GM21526 (cell line): ENCODE data around the gene PLTP.
A peak's percentile ranks its signal among the peaks of the same experiment; 100 is the strongest.

Source experiments
- ATAC-seq: cut with Tn5 transposase; IDR thresholded peaks from one replicate; pipeline ENCODE4 v1.9.1; 2021; ENCODE audit warnings: moderate library complexity; ENCODE audit not compliant: unreplicated experiment, low FRiP score

Gene PLTP

GRCh38 chr20:45921337-45922189 lies 9.6 kb upstream of the PLTP start:
- ATAC-seq = no peak

DNA sequence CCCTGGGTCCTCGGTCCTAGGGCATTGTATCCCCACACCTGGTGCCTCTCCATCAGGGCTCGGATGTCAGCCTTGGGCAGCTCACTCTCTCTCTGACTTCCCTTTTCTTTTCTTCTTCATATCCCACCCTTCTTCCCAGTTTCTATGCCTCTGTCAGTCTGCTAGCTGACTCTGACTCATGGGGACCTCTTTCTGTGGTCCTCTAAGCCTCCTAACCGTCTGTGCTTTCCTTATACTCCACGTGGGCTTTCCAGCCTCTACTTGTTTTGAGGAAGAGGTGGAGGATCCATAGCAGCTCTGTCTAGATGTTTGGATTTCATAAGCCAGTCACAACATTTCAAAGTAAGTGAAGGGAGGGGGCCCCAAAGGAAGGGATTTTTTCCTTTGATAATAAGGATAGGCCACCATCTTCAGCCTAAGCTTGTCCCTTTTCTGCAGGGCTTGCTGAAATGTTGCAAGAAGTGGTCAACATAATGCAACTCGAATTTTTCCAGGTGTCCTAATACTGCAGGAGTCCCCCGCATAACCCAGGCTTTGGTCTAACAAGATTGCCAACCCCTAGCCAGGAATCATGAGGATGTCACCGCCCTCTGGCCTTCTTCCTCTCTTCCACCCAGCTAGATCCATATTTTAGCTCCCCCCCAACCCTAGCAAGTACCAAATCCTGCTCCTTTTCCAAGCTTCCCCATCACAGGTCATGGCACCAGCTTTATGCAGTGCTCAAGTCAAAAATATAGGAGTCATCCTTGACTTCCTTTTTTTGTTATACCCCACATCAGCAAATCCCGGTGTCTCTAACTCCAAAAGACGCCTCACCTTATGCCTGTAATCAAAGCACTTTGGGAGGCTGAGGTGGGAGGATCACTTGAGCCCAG lies 8.7 kb upstream of the PLTP start:
- no peak for ATAC-seq

GRCh38 chr20:45919542-45920399 lies 7.8 kb upstream of the PLTP start:
- no peak for ATAC-seq

DNA sequence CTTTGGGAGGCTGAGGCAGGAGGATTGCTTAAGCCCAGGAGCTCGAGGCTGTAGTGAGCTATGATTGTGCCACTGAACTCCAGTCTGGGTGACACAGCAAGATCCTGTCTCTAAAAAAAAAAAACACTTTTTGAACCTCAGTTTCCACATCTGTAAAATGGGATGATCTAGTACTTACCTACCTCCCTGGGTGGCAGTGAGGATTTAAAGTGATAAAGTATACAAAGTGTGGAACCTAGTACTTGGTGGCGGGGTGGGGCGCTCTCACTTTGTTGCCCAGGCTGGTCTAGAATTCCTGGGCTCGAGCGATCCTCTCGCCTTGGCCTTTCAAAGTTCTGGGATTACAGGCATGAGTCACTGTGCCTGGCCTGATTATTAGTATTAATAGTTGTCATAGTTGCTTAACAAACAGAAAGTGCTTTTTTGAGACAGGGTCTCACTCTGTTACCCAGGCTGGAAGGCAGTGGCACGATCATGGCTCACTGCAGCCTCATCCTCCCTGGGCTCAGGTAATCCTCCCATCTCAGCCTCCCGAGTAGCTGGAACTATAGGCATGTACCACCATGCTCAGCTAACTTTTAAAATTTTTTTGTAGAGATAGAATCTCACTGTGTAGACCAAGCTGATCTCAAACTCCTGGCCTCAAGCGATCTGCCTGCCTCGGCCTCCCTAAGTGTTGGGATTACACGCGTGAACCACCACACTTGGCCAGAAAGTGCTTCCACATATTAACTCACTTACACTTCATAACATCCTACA lies 7.0 kb upstream of the PLTP start:
- ATAC-seq = no peak

GRCh38 chr20:45918182-45918737 lies 6.3 kb upstream of the PLTP start:
- ATAC-seq = no peak

DNA sequence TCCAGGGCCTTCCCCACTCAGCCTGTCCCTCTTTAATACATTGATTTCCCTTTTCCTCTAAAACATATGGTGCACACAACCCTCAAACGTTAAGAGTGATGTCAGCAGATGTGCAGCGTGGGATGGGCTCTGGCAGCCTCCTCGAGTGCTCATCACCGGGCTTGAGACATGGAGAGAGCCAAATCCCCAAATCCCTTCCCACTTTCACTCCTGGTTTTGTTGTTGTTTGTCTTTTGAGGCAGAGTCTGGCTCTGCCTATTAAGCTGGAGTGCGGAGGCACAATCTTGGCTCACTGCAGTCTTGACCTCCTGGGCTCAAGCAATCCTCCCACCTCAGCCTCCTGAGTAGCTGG lies 5.8 kb upstream of the PLTP start:
- ATAC-seq = no peak

- ATAC-seq = no peak
Measured at GRCh38 chr20:45913116-45913515, 1.2 kb upstream of the PLTP start.

DNA sequence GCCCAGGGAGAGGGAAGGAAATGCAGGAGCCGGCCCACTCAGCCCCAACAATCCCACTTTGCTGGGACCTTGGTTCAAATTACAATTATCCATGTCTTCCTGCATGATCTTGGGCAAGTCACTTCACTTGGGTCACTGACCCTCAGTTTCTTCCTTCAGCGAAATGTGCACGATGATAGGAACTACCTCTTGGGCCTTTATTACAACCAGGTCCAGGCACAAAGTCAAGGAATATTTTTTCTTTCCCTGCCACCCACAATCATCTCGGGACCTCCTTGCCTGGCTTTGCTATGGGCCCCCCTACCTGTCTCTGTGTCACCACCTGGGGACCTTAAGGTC lies 358 bp upstream of the PLTP start:
- no peak for ATAC-seq

DNA sequence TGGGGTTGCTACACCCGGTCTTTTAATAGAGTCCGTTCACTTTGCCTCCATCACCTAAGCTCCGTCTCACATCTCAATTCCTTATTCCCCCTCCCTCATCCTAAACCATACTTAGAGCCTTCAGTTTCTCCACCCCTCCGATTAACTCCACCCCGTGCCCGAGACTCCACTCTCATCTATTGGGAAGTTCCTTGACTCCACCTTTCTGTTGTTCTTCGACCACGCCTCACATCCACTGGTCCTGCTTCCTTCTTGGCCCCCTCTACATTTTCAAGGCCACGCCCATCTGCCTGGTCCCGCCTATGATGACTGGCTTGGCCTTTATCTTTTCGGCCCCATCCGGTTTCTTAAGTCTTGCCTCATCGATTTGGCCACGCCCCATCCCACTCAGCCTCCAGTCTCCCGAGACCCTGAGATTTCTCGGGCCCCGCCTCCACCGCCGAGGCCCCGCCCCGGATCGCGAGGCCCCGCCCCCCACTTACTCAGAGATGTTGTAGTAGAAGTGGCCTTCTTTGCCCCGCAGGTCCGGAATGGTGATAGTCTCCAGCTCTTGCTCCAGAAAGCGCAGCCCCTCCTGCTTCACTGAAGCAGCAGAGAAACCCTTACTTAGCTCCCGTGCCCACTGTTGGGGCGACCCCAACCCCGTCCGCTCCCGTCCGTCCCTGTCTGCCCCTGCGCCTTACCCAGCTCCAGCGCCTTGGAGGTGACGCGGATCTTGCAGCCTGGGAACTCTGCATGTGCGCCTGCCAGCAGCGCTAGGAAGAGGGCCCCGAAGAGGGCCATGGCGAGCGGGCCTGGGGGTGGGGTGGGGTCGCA lies 1.1 kb downstream of the PLTP start:
- peak; percentile 87 for ATAC-seq

DNA sequence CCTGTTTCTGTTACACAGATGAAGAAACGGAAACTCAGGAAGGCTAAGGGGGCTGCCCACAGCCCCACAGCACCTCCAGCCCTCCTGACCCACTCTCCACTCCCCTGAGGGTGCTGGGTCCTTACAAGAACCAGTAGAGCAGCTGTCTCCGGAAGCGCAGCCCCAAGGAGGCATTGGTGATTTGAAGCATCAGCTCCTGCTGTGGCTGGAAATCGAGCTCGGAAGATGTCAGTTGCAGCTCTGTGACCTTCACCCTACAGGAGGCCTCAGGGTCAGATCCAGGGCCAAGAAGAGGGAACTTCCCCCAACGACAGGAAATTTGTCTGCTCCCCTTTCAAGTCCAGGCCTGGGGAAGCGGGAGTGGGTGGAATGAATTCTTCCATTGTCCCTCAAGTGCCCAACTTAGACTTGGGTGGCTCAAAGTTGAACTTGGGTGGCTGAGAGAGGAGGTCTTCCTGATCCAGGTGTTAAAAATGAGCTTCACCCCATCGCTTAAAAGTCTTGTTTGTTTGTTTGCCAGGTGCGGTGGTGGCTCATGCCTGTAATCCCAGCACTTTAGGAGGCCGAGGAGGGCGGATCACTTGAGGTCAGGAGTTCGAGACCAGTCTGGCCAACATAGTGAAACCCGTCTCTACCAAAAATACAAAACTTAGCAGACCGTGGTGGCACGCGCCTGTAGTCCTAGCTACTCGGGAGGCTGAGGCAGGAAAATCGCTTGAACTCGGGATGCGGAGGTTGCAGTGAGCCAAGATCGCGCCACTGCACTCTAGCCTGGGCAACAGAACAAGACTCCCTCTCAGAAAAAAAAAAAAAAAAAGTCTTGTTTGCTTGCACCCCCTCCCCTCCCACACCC lies 1.9 kb downstream of the PLTP start:
- no peak for ATAC-seq

DNA sequence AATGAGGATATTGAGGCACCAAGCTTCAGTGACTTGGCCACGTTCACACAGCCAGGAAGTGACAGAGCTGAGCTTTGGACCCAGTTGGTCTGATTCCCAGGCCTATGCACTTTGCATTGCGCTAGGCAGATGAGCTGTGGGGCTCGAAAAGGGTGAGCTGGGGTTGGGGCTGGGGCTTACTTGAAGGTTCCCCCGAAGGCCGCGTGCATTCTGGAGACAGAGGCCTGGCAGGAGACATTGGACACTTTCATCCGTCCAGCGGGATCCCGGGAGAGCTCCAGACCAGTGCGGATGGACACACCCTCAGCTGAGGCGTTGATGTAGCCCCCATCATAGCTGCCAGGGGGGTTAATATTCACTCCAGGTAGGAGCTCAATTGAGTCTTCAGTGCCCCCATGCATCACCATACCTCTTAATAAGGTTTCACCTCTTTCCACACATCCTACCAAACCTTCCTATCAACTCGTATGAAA lies 2.6 kb downstream of the PLTP start:
- no peak for ATAC-seq

DNA sequence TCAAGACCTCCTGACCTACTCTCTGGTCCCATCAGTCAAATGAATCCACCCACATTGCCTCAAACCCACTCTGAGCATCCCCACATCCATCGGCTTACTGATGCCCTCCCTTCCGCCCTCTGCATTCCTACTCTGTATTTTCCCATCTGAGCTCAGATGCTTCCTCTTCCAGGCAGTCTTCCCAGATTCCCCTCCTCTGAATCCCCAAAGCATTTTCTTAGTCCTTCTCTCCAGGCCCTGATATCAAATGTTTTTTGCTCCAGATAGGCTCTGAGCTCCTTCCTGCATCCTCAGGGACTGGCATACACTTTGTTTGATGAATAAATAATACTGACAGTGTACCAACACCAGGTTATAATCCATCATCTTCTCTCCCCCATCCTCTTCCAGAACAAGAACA lies 3.9 kb downstream of the PLTP start:
- no peak for ATAC-seq

DNA sequence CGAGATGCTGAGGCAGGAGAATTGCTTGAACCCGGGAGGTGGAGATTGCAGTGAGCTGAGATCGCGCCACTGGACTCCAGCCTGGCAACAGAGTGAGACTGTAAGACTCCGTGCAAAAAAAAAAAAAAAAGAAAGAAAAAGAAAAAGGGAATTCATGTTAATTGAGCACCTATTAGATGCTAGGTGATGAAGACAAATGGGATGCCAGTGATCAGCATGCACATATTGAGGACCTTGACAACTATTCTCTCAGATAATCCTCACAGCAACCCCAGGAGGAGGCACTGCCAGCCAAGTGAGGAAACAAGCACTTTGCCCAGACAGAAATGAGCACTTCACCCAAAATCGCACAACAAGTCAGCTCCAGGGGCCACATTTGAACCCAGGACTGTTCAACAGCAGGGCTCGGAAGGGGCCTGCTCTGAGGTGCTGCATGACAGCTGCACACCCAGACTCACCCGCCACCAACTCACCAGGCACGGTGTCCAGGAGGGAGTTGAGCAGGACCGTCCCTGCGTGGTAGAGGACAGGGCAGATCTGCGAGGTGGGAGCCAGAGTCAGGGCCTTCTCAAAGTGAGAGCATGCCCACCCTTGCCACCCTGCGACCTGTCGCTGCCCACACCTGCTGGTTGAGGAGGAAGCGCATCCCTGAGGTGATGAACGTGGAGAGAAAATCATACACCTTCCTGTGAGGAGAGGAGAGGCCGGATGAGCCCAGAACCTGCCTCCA lies 4.6 kb downstream of the PLTP start:
- no peak for ATAC-seq

GRCh38 chr20:45905505-45906079 lies 6.4 kb downstream of the PLTP start:
- no peak for ATAC-seq

DNA sequence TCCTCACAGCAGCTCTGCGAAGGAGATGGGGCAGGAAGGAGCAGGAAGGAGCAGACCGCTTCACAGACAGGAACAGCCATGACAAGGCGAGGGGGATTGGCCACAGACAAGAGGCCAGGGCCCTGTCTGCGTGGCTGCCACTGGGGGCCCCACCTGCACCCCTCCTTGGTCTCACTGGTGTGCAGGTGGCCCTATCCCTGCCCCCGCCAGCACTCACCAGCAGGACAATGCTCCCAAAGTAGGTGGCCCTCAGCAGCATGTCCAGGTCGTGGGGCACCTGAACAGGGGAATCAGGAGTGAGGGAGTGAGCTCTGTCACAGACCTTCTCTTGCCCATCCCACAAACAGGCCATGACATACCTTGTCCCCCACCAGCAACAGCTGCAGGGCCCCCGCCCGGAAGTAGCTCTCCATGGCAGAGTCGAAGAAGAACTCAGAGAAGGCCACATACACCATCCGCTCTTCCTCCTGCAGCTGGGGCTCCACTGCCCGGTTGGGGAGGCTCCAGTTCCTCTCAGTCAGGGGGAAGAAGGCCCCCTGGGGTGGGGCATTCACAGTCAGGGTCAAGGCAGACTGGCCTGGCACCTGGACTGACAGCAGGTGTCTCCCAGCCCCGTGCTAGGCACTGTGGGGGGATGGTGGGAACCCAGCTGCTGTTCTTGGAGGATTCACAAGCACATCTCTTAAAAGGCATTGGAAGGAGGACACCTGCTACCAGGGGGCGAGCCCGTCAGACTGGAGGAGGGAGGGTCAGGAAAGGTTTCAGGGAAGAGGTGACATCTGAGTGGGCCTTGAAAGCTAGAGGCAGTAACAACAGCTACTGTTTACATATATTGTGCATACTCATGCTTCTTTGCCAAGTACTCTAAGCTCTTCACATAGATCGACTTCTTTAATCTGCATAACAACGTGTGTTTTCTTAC lies 7.1 kb downstream of the PLTP start:
- no peak for ATAC-seq

- ATAC-seq = no peak
Measured at GRCh38 chr20:45902199-45902701, 9.7 kb downstream of the PLTP start.
